Osteoblast (primary cell): Measurements from ENCODE around the gene ZNF177. TPM values are rescaled to one million over a fixed set of nuclear protein-coding genes. Genes with fewer than 3 reads are reported as not detected.
"Not testable (repeated sequence)": the region's sequence is repeated elsewhere in the genome, so short reads cannot be mapped to it uniquely, and the experiment has no call there.

ENCODE experiments used
- DNase-seq: peaks from one replicate; pipeline ENCODE4 v3.0.0; 2011; ENCODE audit warnings: low spot score, mixed read lengths; ENCODE audit not compliant: insufficient read length; ENCODE audit errors: missing footprints
- H2AFZ ChIP-seq: 2 replicates; pipeline ENCODE4 v1.6.0; 2011; ENCODE audit warnings: mild to moderate bottlenecking, low read length
- H3K27ac ChIP-seq: 2 replicates; pipeline ENCODE4 v1.5.1; 2011; ENCODE audit warnings: mild to moderate bottlenecking, low read depth, low read length, moderate library complexity
- H3K27me3 ChIP-seq: 2 replicates; pipeline ENCODE4 v1.6.0; 2012; ENCODE audit warnings: mild to moderate bottlenecking, control low read depth, inconsistent platforms, low read length, moderate library complexity; ENCODE audit not compliant: insufficient read depth
- H3K36me3 ChIP-seq: 2 replicates; pipeline ENCODE4 v1.5.1; 2011; ENCODE audit warnings: mild to moderate bottlenecking, low read length, control low read depth, moderate library complexity; ENCODE audit not compliant: insufficient read depth
- H3K4me1 ChIP-seq: 2 replicates; pipeline ENCODE4 v1.5.1; 2011; ENCODE audit warnings: mild to moderate bottlenecking, low read length, control low read depth, moderate library complexity; ENCODE audit not compliant: insufficient read depth
- H3K4me2 ChIP-seq: 2 replicates; pipeline ENCODE4 v1.6.0; 2011; ENCODE audit warnings: mild to moderate bottlenecking, low read length; ENCODE audit not compliant: insufficient read depth
- H3K4me3 ChIP-seq: fragments of 200-600 bp; sonication (generic); 3 replicates; pipeline ENCODE4 v1.5.1; 2012; ENCODE audit warnings: mild to moderate bottlenecking, low read length, inconsistent platforms; ENCODE audit not compliant: insufficient read depth
- H3K79me2 ChIP-seq: 2 replicates; pipeline ENCODE4 v1.6.0; 2012; ENCODE audit warnings: mild to moderate bottlenecking, low read length, control low read depth, inconsistent platforms; ENCODE audit not compliant: insufficient read depth
- H3K9me3 ChIP-seq: 2 replicates; pipeline ENCODE4 v1.5.1; 2011; ENCODE audit warnings: low read depth, low read length, control low read depth
- H4K20me1 ChIP-seq: 2 replicates; pipeline ENCODE4 v1.6.0; 2012; ENCODE audit warnings: mild to moderate bottlenecking, low read length, control low read depth; ENCODE audit not compliant: insufficient read depth
- CTCF ChIP-seq: IDR thresholded peaks from 2 replicates; pipeline ENCODE4 v1.5.1; 2011; ENCODE audit warnings: mild to moderate bottlenecking, low read depth, low read length, moderate library complexity; ENCODE audit errors: extremely low read depth
- total RNA-seq: library from RNA; depleted of rRNA; stranded (reverse); fragments of >200 nt; gene quantifications from 2 replicates; pipeline ENCODE4 v1.2.3, GENCODE V29; 2012

The ZNF177 gene
- total RNA-seq, result 0.72 and 1.8 TPM in 2 replicates

DNA sequence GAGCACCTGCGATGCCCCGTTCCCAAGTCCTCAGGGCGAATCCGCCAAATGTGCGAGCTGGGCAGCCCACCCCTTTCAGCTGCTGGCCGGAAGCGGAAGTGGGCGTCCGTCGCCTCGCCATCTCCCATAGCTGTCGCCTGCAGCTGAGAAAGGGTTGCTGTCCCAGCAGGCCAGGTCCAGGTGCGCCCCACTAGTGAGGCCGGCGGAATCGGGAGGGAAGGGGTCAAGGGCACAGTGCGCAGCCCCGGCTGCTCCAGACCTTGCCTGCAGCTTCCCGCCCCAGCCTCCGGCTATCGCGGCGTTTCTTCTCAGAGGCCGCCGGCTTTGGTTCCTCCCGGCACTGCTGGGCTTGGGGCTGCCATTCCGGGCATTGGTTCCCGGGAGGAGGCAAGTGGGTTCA, at the start of gene ZNF177:
Gene ZNF177, plus strand, starts transcription at position 109 of the 400 bp plus-strand sequence. CDS start 15,299 bp downstream, outside the sequence.
- no peaks in the 10 kb centered on the region for H3K36me3 ChIP-seq
- no peaks in the 10 kb centered on the region for H3K4me1 ChIP-seq
- H3K27ac ChIP-seq, result no peak within 1 kb of the TSS
- DNase-seq, result peak; percentile 11
- peak within 1 kb of the TSS; percentile 47 for H2AFZ ChIP-seq
- no peaks in the 10 kb centered on the region for H3K27me3 ChIP-seq
- H3K4me3 ChIP-seq, result peak within 1 kb of the TSS; percentile 69
- H4K20me1 ChIP-seq, result no peaks in the 10 kb centered on the region
- no peaks in the 10 kb centered on the region for H3K79me2 ChIP-seq
- no peaks in the 10 kb centered on the region for H3K9me3 ChIP-seq
- peak within 1 kb of the TSS; percentile 52 for H3K4me2 ChIP-seq
- no peak for TF ChIP-seq CTCF

- Histone ChIP-seq H2AFZ (no peak overlapping the region), H3K36me3 (no peaks in the 10 kb centered on the region), H3K27me3 (no peaks in the 10 kb centered on the region), H3K9me3 (no peaks in the 10 kb centered on the region), H3K4me2 (no peak overlapping the region), H3K4me3 (no peak overlapping the region), H3K4me1 (no peaks in the 10 kb centered on the region), H4K20me1 (no peaks in the 10 kb centered on the region), H3K79me2 (peaks cover 7% of the 10 kb centered on the region), H3K27ac (no peak overlapping the region)
- peak; percentile 50 for DNase-seq
- TF ChIP-seq CTCF, result no peak
Measured at GRCh38 chr19:9313756-9314155, 49.1 kb upstream of the ZNF177 start.

GRCh38 chr19:9321338-9321737, 41.5 kb upstream of the ZNF177 start:
- Histone ChIP-seq H2AFZ (no peak overlapping the region), H4K20me1 (no peaks in the 10 kb centered on the region), H3K4me2 (no peak overlapping the region), H3K4me3 (no peak overlapping the region), H3K27me3 (no peaks in the 10 kb centered on the region), H3K27ac (no peak overlapping the region), H3K36me3 (no peaks in the 10 kb centered on the region), H3K4me1 (peaks cover 11% of the 10 kb centered on the region), H3K79me2 (peaks cover 9% of the 10 kb centered on the region), H3K9me3 (no peaks in the 10 kb centered on the region)
- no peak for TF ChIP-seq CTCF
- no peak for DNase-seq

DNA sequence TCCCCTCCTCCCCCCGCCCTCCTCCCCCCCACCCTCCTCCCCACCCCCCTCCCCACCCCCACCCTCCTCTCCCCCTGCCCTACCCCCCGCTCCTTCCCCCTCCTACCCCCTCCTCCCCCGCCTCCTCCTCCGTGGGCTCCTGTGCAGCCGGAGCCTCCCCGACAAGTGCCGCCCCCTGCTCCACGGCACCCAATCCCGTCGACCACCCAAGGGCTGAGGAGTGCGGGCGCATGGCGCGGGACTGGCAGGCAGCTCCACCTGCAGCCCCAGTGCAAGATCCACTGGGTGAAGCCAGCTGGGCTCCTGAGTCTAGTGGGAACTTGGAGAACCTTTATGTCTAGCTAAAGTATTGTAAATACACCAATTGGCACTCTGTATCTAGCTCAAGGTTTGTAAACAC, 41.1 kb upstream of the ZNF177 start:
- H4K20me1 ChIP-seq, H3K27me3 ChIP-seq, H2AFZ ChIP-seq, H3K27ac ChIP-seq, H3K4me2 ChIP-seq, H3K4me3 ChIP-seq, H3K36me3 ChIP-seq, DNase-seq, H3K9me3 ChIP-seq, H3K79me2 ChIP-seq: not testable (repeated sequence)
- H3K4me1 ChIP-seq, result peaks cover 11% of the 10 kb centered on the region

DNA sequence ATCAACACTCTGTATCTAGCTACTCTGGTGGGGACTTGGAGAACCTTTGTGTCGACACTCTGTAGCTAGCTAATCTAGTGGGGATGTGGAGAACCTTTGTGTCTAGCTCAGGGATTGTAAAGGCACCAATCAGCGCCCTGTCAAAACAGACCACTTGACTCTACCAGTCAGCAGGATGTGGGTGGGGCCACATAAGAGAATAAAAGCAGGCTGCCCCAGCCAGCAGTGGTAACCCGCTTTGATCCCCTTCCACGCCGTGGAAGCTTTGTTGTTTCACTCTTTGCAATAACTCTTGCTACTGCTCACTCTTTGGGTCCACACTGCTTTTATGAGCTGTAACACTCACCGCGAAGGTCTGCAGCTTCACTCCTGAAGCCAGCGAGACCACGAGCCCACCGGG, 40.6 kb upstream of the ZNF177 start:
- not testable (repeated sequence) for H3K9me3 ChIP-seq, H4K20me1 ChIP-seq, H3K36me3 ChIP-seq, H3K79me2 ChIP-seq, H3K4me3 ChIP-seq, H2AFZ ChIP-seq, H3K4me2 ChIP-seq, H3K27ac ChIP-seq, H3K27me3 ChIP-seq, DNase-seq
- H3K4me1 ChIP-seq, result peaks cover 11% of the 10 kb centered on the region
